GM11168 (cell line): ENCODE data around the gene CEMIP.
"Not testable (repeated sequence)": the region's sequence is repeated elsewhere in the genome, so short reads cannot be mapped to it uniquely, and the experiment has no call there.

Experiments
- in situ Hi-C: fragments of 300-500 bp; cut with MboI; formaldehyde crosslinking; loops from one replicate; pipeline ENCODE4 v1.12.0; 2022; ENCODE audit warnings: low sequenced_read_pairs; ENCODE audit not compliant: unreplicated experiment

CEMIP gene

DNA sequence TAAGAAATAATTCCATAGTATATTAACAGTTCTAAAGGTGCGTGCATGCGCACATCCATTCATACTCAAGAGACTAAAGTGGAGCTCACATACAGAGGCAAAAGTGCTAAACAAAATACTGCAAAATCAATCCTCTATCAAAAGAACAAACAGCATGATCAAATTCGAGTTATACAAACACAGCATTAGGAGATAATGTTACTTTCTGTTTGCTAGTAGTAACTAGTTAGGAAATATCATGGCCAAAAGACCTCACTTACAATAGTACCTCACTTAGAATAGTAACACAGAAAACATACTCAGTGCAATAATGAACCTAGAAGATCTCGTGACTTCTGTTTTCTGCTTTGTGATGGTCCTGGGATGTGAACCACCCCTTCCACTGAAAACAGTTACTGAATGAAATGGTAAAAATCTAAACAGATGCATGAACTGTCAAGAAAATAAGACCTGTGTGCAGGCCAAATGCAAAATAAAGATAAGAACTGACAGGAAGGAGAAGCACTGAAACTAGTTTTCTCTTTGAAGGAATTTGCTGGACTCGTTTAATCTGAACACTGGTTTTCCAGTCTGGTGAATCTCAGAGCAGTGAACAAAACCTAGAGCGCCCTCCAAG lies 20.9 kb upstream of the CEMIP start:
- in situ Hi-C loops: loop anchor here (10.0 kb wide), 1 partner anchor 53 kb away; no protein-coding TSS in a partner anchor

DNA sequence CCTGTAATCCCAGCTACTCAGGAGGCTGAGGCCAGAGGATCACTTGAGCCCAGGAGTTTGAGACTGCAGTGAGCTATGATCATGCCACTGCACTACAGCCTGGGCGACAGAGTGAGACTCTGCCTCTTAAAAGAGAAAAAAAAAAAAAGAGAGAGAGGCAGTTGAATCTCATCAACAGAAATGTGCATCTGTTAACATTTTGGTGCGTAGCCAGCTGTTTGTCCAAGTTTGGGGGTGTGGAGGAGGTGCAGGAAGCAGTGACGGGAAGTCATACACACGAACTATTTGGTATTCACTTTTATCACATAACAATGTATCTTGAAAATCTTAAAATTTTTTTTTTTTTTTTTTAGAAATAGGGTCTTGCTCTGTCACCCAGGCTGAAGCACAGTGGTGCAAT lies 18.2 kb upstream of the CEMIP start:
- in situ Hi-C loops: no loop called here

DNA sequence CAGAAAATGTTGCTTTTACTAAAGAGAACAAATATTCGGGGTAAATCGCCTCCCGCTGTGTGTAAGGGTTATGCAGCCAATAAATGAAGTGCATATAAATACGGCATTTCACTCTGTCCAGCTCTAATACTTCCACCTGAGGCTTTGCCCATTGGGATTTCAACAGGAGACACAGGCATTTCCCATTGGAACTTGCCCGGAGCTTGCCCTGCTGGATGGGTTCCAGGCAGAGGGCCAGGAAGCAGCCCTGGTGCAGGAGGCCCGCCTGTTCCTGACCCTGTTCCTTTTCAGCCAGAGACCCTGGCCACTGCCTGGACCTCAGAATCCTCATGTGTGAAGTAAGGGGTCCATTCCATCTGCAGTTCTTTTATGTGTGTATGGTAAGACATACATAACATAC lies 17.4 kb upstream of the CEMIP start:
- in situ Hi-C loops: no loop called here

DNA sequence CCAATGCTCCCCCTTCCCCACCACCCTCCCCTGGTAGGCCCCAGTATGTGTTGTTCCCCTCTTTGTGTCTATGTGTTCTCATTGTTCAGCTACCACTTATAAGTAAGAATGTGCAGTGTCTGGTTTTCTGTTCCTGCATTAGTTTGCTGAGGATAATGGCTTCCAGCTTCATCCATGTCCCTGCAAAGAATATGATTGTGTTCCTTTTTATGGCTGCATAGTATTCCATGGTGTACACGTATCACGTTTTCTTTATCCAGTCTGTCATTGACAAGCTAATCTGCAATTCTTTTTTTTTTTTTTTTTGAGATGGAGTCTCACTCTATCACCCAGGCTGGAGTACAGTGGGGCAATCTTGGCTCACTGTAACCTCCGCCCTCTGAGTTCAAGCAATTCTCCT lies 15.9 kb upstream of the CEMIP start:
- in situ Hi-C loops: not testable (repeated sequence)

DNA sequence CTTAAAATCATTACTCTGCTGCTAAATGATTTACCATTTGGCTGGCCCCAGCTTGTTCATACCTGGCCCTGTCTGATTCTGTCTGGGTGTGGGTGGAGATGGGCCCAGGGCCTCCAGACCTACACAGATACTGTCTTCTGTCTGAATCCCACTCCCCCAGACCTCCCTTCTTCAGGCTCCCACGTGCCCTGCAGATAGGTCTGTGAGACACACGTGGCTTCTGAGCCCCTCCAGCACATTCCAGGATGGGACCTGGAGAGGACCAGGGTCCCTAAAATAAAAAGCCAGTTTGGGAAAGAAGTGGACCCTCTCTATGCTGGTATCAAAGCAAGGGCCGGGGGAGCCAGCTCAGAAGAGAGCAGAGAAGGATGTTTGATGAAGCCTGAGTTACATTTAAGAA lies 14.6 kb upstream of the CEMIP start:
- in situ Hi-C loops: no loop called here

DNA sequence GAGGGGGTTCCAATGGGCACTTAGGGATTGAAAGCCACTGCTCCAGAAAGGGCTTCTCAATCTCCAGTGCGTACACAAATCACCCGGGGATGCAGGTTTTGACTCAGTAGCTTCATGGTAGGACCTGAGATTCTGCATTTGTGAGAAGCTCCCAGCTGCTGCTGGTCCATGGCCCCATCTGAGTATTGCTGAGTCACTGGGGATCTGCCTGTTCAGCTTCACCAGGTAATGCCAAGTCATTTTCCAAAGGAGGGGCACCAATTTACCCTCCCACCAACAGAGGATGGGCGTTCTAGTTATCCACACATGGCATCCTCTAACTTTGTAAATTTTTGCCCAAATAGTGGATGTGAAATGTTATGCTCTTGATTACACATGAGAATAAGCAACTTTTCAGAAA lies 12.9 kb upstream of the CEMIP start:
- in situ Hi-C loops: no loop called here

DNA sequence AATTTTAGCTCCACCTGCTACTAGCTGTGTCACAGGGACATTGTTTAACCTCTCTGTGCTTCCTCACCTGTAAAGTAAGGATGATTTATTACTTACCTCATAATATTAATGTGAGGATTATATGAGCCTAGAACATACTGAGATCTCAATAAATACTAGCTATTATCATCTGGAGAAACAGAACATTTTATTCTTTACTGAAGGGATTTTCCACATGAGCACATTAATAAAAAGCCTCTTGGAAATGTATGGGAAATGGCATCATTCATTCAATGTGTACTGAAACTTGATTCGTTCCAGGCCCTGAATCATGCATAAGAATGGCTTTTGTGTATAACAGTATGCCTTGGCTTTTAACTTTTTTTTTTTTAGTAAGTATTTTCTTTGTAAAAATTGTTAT lies 11.0 kb upstream of the CEMIP start:
- in situ Hi-C loops: no loop called here

DNA sequence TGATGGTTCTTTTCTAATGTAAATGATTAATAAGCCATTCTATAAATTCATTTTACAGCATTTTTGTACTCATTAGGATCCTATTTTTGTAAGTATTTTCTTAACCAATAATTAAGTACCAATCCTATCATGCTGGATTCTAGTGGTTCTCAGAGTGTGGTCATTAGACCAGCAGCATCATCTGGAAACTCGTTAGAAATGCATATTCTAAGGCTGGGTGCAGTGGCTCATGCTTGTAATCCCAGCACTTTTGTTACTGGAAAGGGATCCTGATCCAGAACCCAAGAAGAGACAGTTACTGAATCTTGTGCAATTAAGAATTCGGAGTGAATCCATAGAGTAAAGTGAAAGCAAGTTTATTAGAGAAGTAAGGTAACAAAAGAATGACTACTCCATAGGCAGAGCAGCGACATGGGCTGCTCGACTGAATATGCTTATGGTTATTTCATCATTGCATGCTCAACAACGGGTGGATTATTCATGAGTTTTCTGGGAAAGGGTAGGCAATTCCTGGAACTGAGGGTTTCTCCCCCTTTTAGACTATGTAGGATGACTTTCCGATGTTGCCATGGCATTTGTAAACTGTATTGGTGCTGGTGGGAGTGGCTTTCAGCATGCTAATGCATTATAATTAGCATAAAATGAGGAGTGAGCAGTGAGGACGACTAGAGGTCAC lies 9.9 kb upstream of the CEMIP start:
- in situ Hi-C loops: no loop called here

DNA sequence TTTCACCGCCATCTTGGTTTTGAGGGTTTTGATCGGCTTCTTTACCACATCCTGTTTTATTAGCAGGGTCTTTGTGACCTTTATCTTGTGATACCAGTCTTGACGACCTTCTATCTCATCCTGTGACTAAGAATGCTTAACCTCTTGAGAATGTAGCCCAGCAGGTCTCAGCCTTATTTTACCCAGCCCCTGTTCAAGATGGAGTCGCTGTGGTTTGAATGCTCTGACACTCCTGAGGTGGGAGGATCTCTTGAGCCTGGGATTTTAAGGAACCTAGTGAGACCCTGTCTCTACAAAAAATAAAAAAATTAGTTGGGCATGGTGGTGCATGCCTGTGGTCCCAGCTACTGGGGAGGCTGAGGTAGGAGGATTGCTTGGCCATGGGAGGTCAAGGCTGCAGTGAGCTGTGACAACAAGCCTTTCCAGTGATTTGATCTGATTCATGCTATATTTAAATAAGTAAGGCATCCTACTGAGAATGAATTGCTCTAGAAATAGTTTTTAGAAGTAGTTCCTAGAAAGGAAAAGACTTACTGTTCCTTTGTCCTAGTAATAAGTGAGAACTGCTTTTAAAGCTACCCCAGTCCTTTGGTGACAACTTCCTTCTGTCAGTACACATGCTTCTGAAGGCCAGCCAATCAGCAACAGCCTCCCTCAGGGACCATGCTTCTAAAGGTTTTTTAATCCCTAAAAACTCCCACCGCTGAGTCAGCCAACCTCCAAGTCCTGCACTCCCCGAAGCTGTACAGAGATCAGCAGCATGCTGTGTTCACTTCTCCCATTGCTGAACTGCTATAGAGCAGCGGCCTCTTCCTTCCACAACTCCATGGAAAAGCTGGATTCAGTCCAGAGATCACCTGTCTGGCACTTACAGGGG lies 9.1 kb upstream of the CEMIP start:
- in situ Hi-C loops: no loop called here

DNA sequence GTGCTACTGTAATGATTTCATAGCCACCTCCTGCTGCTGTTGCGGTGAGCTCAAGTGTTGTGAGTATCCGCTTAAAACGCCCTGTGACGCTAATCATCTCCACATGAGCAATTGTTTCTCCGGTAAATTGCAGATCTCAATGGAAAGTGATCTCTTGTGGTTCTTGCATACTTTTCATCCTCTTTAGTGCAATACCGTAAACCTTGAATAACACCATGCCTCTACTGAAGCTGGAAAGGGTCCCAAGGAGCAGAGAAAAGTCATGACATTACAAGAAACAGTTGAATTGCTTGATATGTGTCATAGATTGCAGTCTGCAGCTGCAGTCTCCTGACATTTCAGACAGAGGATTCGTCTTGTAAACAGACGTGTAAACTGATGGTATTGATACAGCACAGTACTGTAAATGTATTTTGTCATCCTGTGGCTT lies 6.0 kb upstream of the CEMIP start:
- in situ Hi-C loops: no loop called here

DNA sequence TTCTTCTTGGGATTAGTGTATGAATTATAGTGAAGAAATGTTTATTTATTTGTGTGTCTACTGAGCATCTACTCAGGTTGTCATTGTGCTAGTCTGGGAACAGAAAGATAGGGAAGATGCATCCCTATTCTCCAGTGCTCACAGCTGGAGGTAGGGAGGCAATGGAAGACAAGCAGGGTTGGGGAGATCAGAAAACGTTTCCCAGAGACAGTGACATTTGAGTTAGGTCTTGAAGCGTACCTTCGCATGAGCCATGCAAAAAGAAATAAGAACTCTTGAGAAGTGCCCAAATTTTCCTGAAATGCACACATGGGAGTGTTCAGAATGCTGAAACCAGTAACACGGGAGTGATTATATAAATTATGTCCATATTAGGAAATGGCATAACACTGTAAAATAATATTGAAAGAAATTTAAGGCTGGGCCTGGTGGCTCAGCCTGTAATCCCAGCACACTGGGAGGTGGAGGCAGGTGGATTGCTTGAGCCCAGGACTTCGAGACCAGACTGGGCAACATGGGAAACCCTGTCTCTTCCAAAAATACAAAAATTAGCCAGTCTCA lies 5.3 kb upstream of the CEMIP start:
- in situ Hi-C loops: no loop called here

DNA sequence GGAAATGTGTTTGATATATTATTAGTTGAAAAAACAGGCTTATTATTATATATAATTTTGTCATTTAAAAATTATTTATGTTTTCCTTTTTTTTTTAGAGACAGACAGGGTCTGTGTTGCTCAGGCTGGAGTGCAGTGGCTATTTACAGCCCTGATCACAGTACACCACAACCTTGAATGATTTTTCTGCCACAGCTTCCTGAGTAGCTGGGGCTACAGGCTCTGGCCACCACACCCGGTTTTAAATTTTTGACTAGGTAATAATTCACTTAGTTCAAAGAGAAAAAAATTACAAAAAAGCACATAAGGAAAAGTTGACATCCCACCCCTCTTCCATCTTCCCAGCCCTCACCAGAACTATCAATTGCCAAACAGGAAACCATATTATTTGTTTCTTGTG lies 4.7 kb upstream of the CEMIP start:
- in situ Hi-C loops: no loop called here

DNA sequence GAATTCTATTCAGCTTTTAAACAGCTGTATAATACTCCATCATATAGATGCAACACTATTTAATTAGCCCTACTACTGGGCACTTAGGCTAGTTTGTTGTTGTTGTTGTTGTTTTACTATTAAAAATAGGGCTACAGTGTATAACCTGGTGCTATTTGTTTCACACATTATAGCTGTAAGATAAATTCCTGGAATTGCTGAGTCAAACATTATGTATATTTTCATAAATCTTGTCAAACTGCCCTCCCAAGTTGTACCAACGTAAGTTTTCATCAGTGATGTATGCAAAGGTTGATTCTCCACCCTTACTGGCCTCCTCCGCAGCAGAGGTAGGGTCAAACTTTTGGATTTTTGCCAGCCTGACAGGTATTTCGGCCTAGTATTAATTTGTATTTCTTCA lies 3.8 kb upstream of the CEMIP start:
- in situ Hi-C loops: loop anchor here (5.0 kb wide), 1 partner anchor 323 kb away; no protein-coding TSS in a partner anchor

DNA sequence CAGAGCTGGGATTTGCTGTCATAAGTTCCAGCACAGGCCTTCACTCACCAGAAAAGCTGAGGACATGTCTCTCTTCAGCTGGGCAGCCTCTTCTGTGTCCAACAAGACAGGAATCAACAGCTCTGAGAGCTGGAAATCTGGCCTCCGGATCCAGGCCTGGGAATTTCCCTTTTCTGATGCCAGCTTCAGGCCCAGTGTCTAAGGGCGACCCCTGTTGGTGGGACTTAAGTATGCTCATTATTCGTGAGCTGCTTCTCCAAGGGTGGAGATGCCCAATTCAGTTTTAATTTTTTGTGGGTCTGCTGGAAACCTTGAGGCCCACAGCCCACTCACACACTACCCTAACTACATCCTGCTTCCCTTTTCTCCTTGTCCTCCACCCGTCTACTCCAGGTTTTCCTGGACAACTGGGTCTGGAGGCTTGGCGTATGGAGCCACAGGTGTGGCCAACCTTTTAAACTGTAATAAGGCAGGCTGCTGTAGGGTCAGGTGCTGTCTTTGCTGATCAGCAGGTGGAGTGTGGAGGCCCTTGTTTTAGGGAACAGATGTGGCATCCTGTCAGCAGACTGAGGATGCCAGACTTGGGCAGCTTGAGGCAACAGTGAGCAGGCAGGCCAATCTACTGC lies 2.6 kb upstream of the CEMIP start:
- in situ Hi-C loops: loop anchor here (5.0 kb wide), 1 partner anchor 324 kb away; no protein-coding TSS in a partner anchor

DNA sequence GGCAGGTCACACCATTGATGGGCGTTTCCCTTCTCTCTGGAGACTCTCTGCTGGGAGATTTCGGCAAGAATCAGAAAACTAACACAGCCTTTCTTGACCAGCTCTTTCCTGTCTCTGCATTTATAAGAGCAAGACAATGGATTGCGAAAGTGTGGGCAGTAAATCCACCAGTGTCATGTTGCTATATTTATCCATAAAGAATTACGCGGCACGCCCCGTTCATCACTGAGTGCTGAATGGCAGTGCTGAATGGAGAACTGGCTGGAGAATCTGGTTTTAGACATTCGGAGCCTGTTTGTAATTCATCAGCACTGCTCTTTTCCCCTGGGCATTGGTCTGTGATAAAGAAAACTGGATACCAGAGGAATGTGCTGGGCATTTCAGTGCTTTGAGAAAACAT lies 2.0 kb upstream of the CEMIP start:
- in situ Hi-C loops: loop anchor here (5.0 kb wide), 1 partner anchor 325 kb away; no protein-coding TSS in a partner anchor

DNA sequence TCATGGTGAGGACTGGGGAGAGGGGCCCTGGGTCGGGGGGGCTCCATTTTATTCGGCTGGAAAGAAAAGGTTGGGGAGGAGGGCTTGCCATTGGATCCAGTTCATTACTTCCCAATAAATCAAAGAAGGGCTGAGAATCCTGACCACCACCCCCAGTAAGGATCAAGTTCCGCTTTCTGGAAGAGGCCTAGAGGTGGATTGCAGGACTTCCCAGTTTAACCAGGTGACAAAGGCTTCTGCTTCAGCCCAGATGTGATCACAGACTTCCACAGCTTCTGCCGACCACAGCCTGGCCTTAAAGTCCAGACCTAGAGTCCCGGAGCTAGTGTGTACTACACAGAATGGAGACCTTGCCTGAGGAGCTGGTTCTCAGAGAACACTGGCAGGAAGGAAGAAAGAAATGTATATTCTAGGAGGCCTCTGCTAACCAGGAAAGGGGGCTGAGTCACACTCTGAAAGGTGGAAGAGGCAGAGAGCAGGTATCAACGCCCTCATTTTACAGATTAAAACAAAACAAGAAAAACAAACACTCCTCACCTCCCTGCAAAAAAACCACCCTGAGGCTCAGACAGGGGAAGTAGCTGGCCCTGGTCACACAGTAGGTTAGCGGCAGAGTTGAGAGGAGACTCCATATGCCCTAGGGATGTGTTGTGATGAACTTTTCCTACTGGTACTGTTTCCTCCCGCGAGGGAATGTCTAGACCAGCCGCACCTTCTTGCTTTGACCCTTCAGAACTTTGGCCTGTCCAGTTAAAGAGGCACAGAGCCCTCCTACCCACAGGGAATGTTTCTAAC lies 1.1 kb upstream of the CEMIP start:
- in situ Hi-C loops: loop anchor here (5.0 kb wide), 1 partner anchor 326 kb away; no protein-coding TSS in a partner anchor

DNA sequence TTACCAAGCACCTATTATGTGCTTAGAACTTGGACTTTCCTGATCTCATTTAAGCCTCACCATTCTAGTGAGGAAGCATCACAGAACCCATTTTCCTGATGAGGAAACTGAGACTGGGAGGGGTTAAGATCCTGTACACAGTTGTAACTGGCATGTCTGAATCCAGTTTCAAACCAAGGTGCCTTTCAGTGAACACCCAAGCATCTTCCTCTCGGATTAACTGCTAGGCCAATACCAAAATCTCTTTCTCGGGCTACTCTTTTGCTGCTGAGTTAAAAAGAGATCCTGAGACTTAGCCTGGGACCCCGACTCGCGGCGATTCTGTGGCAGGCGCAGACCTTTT lies 578 bp upstream of the CEMIP start:
- in situ Hi-C loops: loop anchor here (5.0 kb wide), 1 partner anchor 326 kb away; no protein-coding TSS in a partner anchor

DNA sequence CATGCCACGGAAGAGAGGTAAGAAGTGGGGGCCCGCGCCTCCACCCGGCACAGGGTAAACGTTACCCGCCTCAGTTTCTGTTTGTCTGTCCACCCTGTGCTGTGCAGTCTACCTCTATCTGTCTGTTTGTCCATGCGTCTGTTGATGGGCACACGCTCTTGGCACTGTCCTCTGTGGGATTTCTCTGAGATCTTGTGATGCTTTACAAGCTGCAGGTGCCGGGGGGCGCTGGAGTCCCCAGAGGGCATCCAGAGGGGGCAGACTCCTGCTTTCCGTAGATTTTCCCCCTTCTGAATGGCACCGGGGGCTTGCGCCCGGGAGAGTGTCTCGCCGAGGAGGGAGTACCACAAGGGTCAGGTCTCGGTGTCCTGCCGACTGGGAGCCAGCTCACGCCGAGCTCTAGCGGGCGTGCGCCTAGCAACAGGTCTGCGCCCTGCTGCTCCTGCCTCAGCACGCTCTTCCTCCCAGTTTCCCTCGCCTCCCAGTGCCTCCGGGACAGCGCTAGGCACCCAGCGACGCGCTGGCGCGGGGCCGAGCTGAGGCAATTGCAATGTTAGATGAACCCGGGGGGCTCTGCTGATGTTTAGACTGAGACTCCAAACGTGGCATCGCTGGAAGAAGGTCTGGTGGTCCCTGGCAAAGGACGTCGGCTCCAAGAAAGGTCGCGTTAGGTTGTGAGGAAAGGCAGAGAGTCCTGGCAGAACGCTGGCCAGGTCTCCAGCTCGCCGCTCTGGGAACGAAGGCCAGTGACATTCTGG lies 667 bp downstream of the CEMIP start:
- in situ Hi-C loops: loop anchor here (5.0 kb wide), 1 partner anchor 328 kb away; no protein-coding TSS in a partner anchor
